ENCODE measurements around the gene CEMIP. TPM values are rescaled to one million over a fixed set of nuclear protein-coding genes. Genes with fewer than 3 reads are reported as not detected.

CEMIP gene
- total RNA-seq, 4 donors from 2014 or later, result 5.4 to 9.2 (median 8.7) TPM

DNA sequence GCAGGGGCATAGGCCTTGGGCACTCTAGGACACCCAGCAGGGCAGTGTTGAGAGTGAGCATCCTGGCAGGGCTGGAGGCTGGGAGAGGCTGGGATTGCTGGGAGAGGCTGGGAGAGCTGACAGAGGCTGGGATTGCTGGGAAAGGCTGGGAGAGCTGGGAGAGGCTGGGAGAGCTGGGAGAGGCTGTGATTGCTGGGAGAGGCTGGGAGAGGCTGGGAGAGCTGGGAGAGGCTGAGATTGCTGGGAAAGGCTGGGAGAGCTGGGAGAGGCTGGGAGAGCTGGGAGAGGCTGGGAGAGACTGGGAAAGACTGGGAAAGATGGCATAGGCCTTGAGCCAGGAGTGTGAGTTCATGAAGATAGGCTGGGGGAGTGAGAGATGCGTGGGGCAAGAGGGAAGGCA, 132.7 kb downstream of the CEMIP start:
- Histone ChIP-seq H3K4me1 (no peaks in the 10 kb centered on the region), H3K36me3 (peaks cover 16% of the 10 kb centered on the region), H3K27ac (no peak overlapping the region), H3K27me3 (no peaks in the 10 kb centered on the region), H3K9me3 (no peaks in the 10 kb centered on the region), H3K4me3 (no peak overlapping the region)
- no peak for TF ChIP-seq EP300 (IDR thresholded peaks at IDR 0.05)
- no peak for TF ChIP-seq POLR2A (IDR thresholded peaks at IDR 0.05)
- TF ChIP-seq POLR2AphosphoS5 (IDR thresholded peaks at IDR 0.05), result no peak
- no peak for TF ChIP-seq CTCF (IDR thresholded peaks at IDR 0.05)
- DNase-seq (ENCODE audit: low spot score in 2 of 2), result no peak
- WGBS, result 100% methylated on average over 1 of the region's 1 CpG

- H3K4me3 ChIP-seq, result no peak overlapping the region
- 94% methylated on average over 6 of the region's 6 CpGs for whole genome bisulfite sequencing
- no peaks in the 10 kb centered on the region for H3K4me1 ChIP-seq
- H3K9me3 ChIP-seq, result no peaks in the 10 kb centered on the region
- no peaks in the 10 kb centered on the region for H3K27me3 ChIP-seq
- no peak overlapping the region for H3K27ac ChIP-seq
- peaks cover 16% of the 10 kb centered on the region for H3K36me3 ChIP-seq
- DNase-seq (ENCODE audit: low spot score in 2 of 2), result no peak
- no peak for TF ChIP-seq POLR2A (IDR thresholded peaks at IDR 0.05)
- TF ChIP-seq EP300 (IDR thresholded peaks at IDR 0.05), result no peak
- TF ChIP-seq POLR2AphosphoS5 (IDR thresholded peaks at IDR 0.05), result no peak
- TF ChIP-seq CTCF (IDR thresholded peaks at IDR 0.05), result no peak
Measured at GRCh38 chr15:80912673-80913072, 133.5 kb downstream of the CEMIP start.

DNA sequence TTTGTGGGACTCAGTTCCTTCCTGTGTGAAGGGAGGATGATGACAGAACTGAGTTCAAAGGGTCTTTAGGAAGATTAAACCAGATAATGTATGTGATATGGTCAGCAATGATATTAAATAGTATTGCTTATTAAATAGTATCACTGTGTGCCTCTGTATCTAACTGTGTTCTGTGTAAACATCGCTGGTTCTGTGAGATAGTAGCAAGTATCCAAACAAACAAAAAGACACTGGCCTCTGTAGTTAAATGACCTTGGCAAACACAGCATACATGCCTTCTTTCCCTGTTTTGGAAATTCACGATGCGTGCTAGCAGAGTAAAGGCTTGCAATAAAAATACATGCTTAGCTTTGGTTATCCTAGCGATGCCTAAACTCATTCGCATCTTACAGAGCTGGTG, 134.4 kb downstream of the CEMIP start:
- no peak overlapping the region for H3K27ac ChIP-seq
- TF ChIP-seq CTCF (IDR thresholded peaks at IDR 0.05), result no peak
- TF ChIP-seq EP300 (IDR thresholded peaks at IDR 0.05), result no peak
- no peak for TF ChIP-seq POLR2AphosphoS5 (IDR thresholded peaks at IDR 0.05)
- TF ChIP-seq POLR2A (IDR thresholded peaks at IDR 0.05), result no peak
- H3K4me3 ChIP-seq, result no peak overlapping the region
- no peaks in the 10 kb centered on the region for H3K27me3 ChIP-seq
- no peak for DNase-seq (ENCODE audit: low spot score in 2 of 2)
- H3K9me3 ChIP-seq, result no peaks in the 10 kb centered on the region
- WGBS, result 93% methylated on average over 5 of the region's 5 CpGs
- H3K36me3 ChIP-seq, result peaks cover 11% of the 10 kb centered on the region
- no peaks in the 10 kb centered on the region for H3K4me1 ChIP-seq

DNA sequence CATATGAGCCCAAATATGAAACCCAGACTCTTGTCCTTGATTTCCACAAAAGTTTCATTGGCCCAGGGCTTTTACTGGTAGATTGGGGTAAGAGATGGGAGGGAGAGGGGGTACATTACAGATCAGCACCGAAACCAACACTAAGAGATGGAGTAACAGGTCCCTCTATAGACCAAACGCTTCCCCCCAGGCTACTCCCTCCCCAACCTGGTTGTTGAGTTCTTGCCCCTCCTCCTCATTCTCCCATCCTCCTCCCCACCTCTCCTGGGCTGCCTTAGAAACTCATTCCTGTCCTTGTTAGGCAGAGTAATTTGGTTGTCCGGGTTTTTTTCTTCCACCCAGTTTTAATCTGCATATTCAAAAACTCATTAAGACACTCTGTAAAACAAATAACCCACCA, 136.3 kb downstream of the CEMIP start:
- Histone ChIP-seq H3K4me3 (no peak overlapping the region), H3K36me3 (peaks cover 3% of the 10 kb centered on the region), H3K9me3 (no peaks in the 10 kb centered on the region), H3K27ac (no peak overlapping the region), H3K27me3 (no peaks in the 10 kb centered on the region), H3K4me1 (no peaks in the 10 kb centered on the region)
- WGBS, result 68% methylated on average over 3 of the region's 3 CpGs
- no peak for DNase-seq (ENCODE audit: low spot score in 2 of 2)
- TF ChIP-seq EP300 (IDR thresholded peaks at IDR 0.05), result no peak
- no peak for TF ChIP-seq POLR2AphosphoS5 (IDR thresholded peaks at IDR 0.05)
- TF ChIP-seq CTCF (IDR thresholded peaks at IDR 0.05), result no peak
- no peak for TF ChIP-seq POLR2A (IDR thresholded peaks at IDR 0.05)

GRCh38 chr15:80916056-80916455, 136.9 kb downstream of the CEMIP start:
- WGBS, result 76% methylated on average over 7 of the region's 7 CpGs
- Histone ChIP-seq H3K9me3 (no peaks in the 10 kb centered on the region), H3K36me3 (no peaks in the 10 kb centered on the region), H3K4me1 (no peaks in the 10 kb centered on the region), H3K27me3 (no peaks in the 10 kb centered on the region), H3K27ac (no peak overlapping the region), H3K4me3 (no peak overlapping the region)
- TF ChIP-seq POLR2A (IDR thresholded peaks at IDR 0.05) (no peak), EP300 (IDR thresholded peaks at IDR 0.05) (no peak), CTCF (IDR thresholded peaks at IDR 0.05) (no peak), POLR2AphosphoS5 (IDR thresholded peaks at IDR 0.05) (no peak)
- DNase-seq (ENCODE audit: low spot score in 2 of 2), result no peak
